Sciatic nerve (tissue), 2 donors: ENCODE measurements around the gene PIK3C3. TPM values are rescaled to one million over a fixed set of nuclear protein-coding genes. Genes with fewer than 3 reads are reported as not detected.

Source experiments
- ATAC-seq: fragments of 200-7000 bp; cut with Tn5 transposase; one replicate; pipeline ENCODE4 v1.9.1; 2020; ENCODE audit warnings: mild to moderate bottlenecking, moderate library complexity
- DNase-seq: peaks from one replicate; pipeline ENCODE4 v3.0.0-alpha.2; 2020; ENCODE audit warnings: low spot score
- intact Hi-C: fragments of 100-400 bp; cut with DNase I; formaldehyde crosslinking; loops from one replicate; pipeline ENCODE4 v1.14.2; 2022
- total RNA-seq: library from RNA; stranded (reverse); fragmentation: NEBNext Ultra II Directional; extraction: Animal tissue kit (Norgen Biotek cat#: 25700); gene quantifications from one replicate; pipeline ENCODE4 v1.2.1, GENCODE V29; 2021
- donor health status: DM: no; HTN: no; CAD: no.
- donor health status: DM: no; HTN: no; CAD: no.

The PIK3C3 gene
- 74.8 TPM for total RNA-seq

GRCh38 chr18:41954827-41955613 lies at the start of gene PIK3C3:
PIK3C3 (plus strand) TSS chr18:41955234; CDS start chr18:41955292, 58 bp downstream.
- peak; percentile 100 for ATAC-seq
- intact Hi-C loops: no loop called here
- DNase-seq: peak; percentile 98

DNA sequence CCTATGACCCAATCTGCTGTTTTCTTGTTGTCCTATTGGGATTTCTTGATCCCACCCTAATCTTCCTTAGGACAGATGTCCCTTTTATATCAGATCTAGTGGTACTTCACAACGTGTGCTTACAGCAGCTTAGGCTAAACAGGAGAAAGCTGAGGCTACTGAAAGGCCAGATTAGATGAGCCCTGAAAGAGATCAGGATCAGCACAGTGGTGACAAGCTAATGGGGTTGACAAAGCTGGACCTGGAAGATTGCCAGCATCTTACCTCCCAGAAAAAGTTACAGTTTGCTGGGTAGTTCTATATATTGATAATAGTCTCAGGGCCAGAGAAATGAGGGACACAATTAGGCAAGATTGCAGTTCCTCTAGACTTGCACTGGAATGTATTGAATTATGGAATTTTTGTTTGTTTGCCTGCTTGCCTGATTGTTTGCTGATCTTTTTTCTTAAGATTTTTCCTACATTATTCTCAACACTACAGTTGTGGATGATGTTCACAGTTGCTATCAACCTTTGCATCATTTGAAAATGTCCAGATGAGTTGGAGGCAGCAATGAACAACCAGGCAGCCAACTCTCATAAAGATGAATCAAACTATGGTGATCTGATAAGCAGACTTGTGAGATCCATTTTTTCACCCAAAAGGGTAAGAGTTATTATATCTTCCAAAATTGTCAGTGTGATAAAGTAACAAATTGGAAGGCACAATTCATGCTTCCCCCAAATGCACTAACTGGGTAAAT lies 49.1 kb upstream of the PIK3C3 start:
- ATAC-seq: no peak
- DNase-seq: no peak
- intact Hi-C loops: no loop called here

GRCh38 chr18:41906528-41907146 lies 48.4 kb upstream of the PIK3C3 start:
- DNase-seq (no peak), ATAC-seq (peak; percentile 55)
- intact Hi-C loops: no loop called here

- intact Hi-C loops: no loop called here
- ATAC-seq (no peak), DNase-seq (no peak)
These were observed 37.9 kb upstream of the PIK3C3 start for GRCh38 chr18:41917181-41917580.

DNA sequence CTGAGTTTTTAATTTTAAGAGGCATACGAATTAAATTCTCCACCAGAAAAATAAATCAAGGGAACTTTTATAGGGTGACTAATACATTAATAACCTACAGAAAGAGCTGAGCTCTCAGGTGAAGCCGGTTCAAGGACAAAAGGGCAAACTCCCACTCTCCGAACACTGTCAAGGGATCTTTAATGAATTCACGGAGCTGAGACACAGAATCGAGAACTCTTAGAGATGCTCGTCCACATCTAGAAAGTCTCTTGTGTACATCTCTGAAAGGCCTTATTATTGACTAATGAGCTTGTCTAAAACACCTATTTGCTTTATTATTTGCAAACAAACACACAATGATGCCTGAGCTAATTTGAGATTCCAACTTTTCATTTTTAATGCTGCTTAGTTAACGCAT lies 33.3 kb upstream of the PIK3C3 start:
- ATAC-seq: no peak
- intact Hi-C loops: no loop called here

GRCh38 chr18:41922176-41922575 lies 32.9 kb upstream of the PIK3C3 start:
- DNase-seq: no peak
- no peak for ATAC-seq
- intact Hi-C loops: no loop called here

More for the DNA sequence above, 33.3 kb upstream of the PIK3C3 start:
- no peak for DNase-seq

DNA sequence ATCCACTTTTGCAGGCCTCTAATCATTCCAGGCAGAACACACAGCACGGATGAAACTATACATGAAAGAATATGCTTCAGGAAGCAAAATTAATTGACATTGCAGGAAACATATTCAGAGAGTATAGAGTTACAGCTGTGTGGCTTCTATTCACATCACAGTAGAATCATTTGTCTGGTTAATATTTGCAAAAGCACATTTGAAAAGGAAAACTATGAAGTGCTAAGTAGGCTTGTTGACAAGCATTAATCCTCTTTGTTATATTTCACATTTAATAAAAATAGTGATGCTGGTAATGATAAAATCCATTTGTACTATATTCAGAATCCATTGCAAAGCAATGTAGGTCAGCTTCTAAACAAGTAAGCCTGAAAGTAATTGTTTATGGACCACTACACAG lies 32.2 kb upstream of the PIK3C3 start:
- ATAC-seq (no peak), DNase-seq (no peak)
- intact Hi-C loops: no loop called here

GRCh38 chr18:41923446-41923845 lies 31.6 kb upstream of the PIK3C3 start:
- ATAC-seq (no peak), DNase-seq (no peak)
- intact Hi-C loops: no loop called here

DNA sequence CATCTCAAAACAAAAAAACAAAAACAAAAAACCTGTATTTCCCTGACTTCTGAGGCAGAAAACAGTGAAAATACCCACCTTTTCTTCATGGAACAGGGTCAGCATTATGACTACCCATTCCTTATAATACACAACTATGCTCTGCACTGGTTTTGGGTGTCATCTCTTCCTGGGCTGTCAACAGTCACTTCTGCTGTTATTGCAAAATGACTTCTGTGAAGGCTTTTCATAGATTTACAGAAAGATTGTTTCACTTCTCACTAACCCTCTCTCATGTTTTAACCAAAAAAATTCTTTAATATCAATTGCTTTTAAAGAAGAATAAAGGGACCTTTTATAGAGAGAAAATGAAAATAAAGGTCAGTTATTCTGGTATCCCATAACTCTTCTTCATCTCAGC lies 26.5 kb upstream of the PIK3C3 start:
- intact Hi-C loops: no loop called here
- DNase-seq: no peak
- no peak for ATAC-seq

DNA sequence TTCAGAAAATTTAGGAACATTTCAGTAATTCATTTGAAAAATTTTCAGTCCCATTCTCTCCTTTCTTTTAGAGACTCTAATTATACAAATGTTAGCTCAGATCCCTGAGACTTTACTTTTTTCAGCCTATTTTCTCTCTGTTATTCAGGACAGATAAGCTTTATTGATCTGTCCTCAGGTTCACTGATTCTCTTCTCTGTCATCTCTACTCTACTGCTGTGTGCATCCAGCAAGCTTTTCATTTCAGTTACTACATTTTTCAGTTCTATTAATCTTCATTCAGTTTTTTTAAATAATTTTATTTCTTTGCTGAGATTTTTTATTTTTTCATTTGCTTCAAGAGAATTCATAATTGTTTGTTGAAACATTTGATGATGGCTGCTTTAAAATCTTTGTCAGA lies 22.1 kb upstream of the PIK3C3 start:
- no peak for ATAC-seq

GRCh38 chr18:41933778-41934177 lies 21.3 kb upstream of the PIK3C3 start:
- intact Hi-C loops: no loop called here
- ATAC-seq: no peak
- DNase-seq: no peak

More for the DNA sequence above, 22.1 kb upstream of the PIK3C3 start:
- no peak for DNase-seq
- intact Hi-C loops: no loop called here

GRCh38 chr18:41936471-41937134 lies 18.4 kb upstream of the PIK3C3 start:
- intact Hi-C loops: no loop called here
- DNase-seq (no peak), ATAC-seq (peak; percentile 36)

DNA sequence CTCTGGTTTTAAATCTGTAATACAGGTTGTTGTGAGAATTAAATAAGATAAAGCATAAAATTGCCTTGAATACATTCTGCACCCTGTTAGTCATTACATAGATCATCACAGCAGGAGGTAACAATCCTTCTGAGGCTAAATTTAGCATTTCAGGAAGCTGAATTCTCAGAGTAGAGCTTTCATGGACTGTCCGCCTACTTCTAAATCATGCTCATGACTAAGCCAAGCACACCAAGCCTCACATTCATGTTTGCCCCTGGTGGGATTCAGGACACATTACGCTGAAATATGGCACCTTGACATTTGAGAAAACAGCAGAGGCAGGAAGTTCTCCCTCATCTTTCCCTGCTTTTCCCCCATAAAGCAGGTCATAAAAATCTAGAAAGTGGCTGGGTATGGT lies 16.6 kb upstream of the PIK3C3 start:
- no peak for DNase-seq
- no peak for ATAC-seq
- intact Hi-C loops: no loop called here

GRCh38 chr18:41939326-41939725 lies 15.7 kb upstream of the PIK3C3 start:
- ATAC-seq (no peak), DNase-seq (no peak)
- intact Hi-C loops: no loop called here

- DNase-seq (no peak), ATAC-seq (no peak)
- intact Hi-C loops: no loop called here
These were observed 14.4 kb upstream of the PIK3C3 start for GRCh38 chr18:41940506-41941215.

GRCh38 chr18:41942254-41942653 lies 12.8 kb upstream of the PIK3C3 start:
- ATAC-seq (no peak), DNase-seq (no peak)
- intact Hi-C loops: no loop called here

- no peak for ATAC-seq
- DNase-seq: no peak
- intact Hi-C loops: no loop called here
These were observed 6.4 kb upstream of the PIK3C3 start for GRCh38 chr18:41948544-41949110.

DNA sequence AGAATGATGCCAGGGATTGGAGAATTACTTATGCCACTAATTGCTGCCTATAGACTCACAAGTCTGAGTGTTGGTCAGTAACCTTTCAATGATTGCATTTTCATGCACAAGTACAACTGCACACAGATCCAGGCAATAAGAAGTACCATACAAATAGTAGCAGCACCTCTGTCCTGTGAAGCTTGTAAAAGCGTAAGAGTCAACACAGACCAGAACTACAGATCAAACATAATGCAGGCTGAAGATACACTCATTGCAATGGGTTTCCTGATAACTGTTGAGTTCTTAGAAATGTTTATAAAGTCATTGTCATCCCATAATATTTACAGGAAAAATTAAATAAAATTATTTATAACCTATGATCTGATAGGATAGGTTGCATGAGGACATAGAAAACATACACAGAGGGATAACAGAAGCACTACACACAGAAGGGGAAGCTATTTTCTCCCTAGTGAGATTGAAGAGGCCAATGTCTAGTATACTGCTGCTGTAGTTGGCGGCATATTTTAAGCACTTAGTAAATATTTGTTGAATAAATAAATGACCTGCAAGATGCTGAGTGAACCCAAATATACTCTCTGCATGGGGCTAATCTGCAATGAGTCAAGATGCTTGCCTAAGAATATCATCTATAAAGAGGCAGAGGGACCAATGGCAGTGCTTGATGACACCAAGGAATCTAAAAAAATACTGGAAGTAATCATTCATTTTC lies 5.7 kb upstream of the PIK3C3 start:
- no peak for ATAC-seq
- intact Hi-C loops: no loop called here
- DNase-seq: no peak
